GM23338 (cell line): ENCODE data around the gene SLC34A3. TPM values are rescaled to one million over a fixed set of nuclear protein-coding genes. Genes with fewer than 3 reads are reported as not detected.

Experiments used
- ATAC-seq: fragments of 200-7000 bp; cut with Tn5 transposase; 3 replicates; pipeline ENCODE4 v1.9.1; 2020
- DNase-seq: peaks from one replicate; pipeline ENCODE4 v3.0.0-alpha.2; 2015; ENCODE audit warnings: low spot score
- H2AFZ ChIP-seq: fragments of 200-600 bp; sonication (generic); 2 replicates; pipeline ENCODE4 v1.8.0; 2016; ENCODE audit warnings: antibody characterized with exemption, mild to moderate bottlenecking, moderate library complexity
- H3F3A ChIP-seq: fragments of 200-600 bp; sonication (generic); replicated peaks from 2 replicates; pipeline ENCODE4 v1.8.0; 2017; ENCODE audit warnings: antibody characterized with exemption, mixed run types, low read depth
- H3K27ac ChIP-seq: fragments of 200-600 bp; sonication (generic); 2 replicates; pipeline ENCODE4 v1.6.1; 2016; ENCODE audit warnings: low read depth
- H3K27me3 ChIP-seq: fragments of 200-600 bp; sonication (generic); 2 replicates; pipeline ENCODE4 v1.8.0; 2016; ENCODE audit warnings: mild to moderate bottlenecking, mixed run types, moderate library complexity; ENCODE audit not compliant: insufficient read depth
- H3K36me3 ChIP-seq: fragments of 200-600 bp; sonication (generic); 2 replicates; pipeline ENCODE4 v1.8.0; 2016; ENCODE audit warnings: mild to moderate bottlenecking; ENCODE audit not compliant: insufficient read depth
- H3K4me1 ChIP-seq: fragments of 200-600 bp; sonication (generic); 2 replicates; pipeline ENCODE4 v1.8.0; 2016; ENCODE audit warnings: mild to moderate bottlenecking, moderate library complexity; ENCODE audit not compliant: insufficient read depth
- H3K4me2 ChIP-seq: fragments of 200-600 bp; sonication (generic); 2 replicates; pipeline ENCODE4 v1.7.1; 2017; ENCODE audit warnings: mixed run types
- H3K4me3 ChIP-seq: fragments of 200-600 bp; sonication (generic); 2 replicates; pipeline ENCODE4 v1.6.1; 2016; ENCODE audit warnings: mixed run types
- H3K79me2 ChIP-seq: fragments of 200-600 bp; sonication (generic); replicated peaks from 2 replicates; pipeline ENCODE4 v1.8.0; 2017; ENCODE audit warnings: mild to moderate bottlenecking; ENCODE audit not compliant: insufficient read depth
- H3K9me2 ChIP-seq: fragments of 200-600 bp; sonication (generic); 2 replicates; pipeline ENCODE4 v1.8.0; 2017; ENCODE audit not compliant: insufficient read depth
- H4K20me1 ChIP-seq: fragments of 200-600 bp; sonication (generic); replicated peaks from 2 replicates; pipeline ENCODE4 v1.8.0; 2017; ENCODE audit warnings: mild to moderate bottlenecking; ENCODE audit not compliant: insufficient read depth
- H3K27ac Mint-ChIP-seq: 2 replicates; pipeline ENCODE4 v1.8.0; 2020; ENCODE audit warnings: inconsistent platforms, mild to moderate bottlenecking, moderate library complexity, mixed read lengths
- H3K27me3 Mint-ChIP-seq: 3 replicates; pipeline ENCODE4 v1.8.0; 2022; ENCODE audit warnings: low read depth, mild to moderate bottlenecking, moderate library complexity, mixed read lengths, inconsistent platforms; ENCODE audit not compliant: insufficient read depth, poor library complexity
- H3K36me3 Mint-ChIP-seq: 3 replicates; pipeline ENCODE4 v1.8.0; 2021; ENCODE audit warnings: low read depth, mild to moderate bottlenecking, inconsistent platforms, moderate library complexity, mixed read lengths
- H3K4me1 Mint-ChIP-seq: 3 replicates; pipeline ENCODE4 v1.8.0; 2020; ENCODE audit warnings: mild to moderate bottlenecking, inconsistent platforms, mixed read lengths
- H3K4me3 Mint-ChIP-seq: 3 replicates; pipeline ENCODE4 v1.8.0; 2021; ENCODE audit warnings: moderate library complexity, mild to moderate bottlenecking, inconsistent platforms, mixed read lengths
- H3K9me3 Mint-ChIP-seq: 3 replicates; pipeline ENCODE4 v1.8.0; 2020; ENCODE audit warnings: moderate library complexity, mild to moderate bottlenecking, inconsistent platforms, mixed read lengths
- CREB1 ChIP-seq: fragments of 250-450 bp; sonication (Bioruptor Pico); IDR thresholded peaks from 2 replicates; pipeline ENCODE4 v1.5.0; 2020; ENCODE audit warnings: low read depth, mild to moderate bottlenecking, moderate library complexity
- CTCF ChIP-seq, 2 experiments: fragments of 200-600 bp in 1 of 2; sonication (generic) in 1 of 2; conservative IDR thresholded peaks; 2 replicates each; pipeline versions ENCODE4 v1.5.1 to v1.6.1; 2016 to 2017; ENCODE audit warnings: antibody characterized with exemption in 2 of 2, low read depth in 2 of 2, mild to moderate bottlenecking in 2 of 2, moderate library complexity in 1 of 2
- EZH2 ChIP-seq: fragments of 200-600 bp; sonication (generic); IDR thresholded peaks from one replicate; pipeline ENCODE4 v1.8.0; 2017; ENCODE audit warnings: antibody characterized with exemption, mild to moderate bottlenecking, low read depth; ENCODE audit not compliant: unreplicated experiment
- EZH2phosphoT487 ChIP-seq: fragments of 200-600 bp; sonication (generic); IDR thresholded peaks from one replicate; pipeline ENCODE4 v1.8.1; 2018; ENCODE audit warnings: antibody characterized with exemption; ENCODE audit not compliant: unreplicated experiment
- JUNB ChIP-seq: IDR thresholded peaks from one replicate; pipeline ENCODE4 v1.6.1; 2016; ENCODE audit warnings: antibody characterized with exemption; ENCODE audit not compliant: unreplicated experiment
- NANOG ChIP-seq: IDR thresholded peaks from 2 replicates; pipeline ENCODE4 v1.6.1; 2016; ENCODE audit warnings: antibody characterized with exemption, borderline replicate concordance
- POLR2AphosphoS5 ChIP-seq: IDR thresholded peaks from 2 replicates; pipeline ENCODE4 v1.6.1; 2016; ENCODE audit warnings: antibody characterized with exemption, low read depth
- STAT1 ChIP-seq: IDR thresholded peaks from one replicate; pipeline ENCODE4 v1.6.1; 2016; ENCODE audit warnings: antibody characterized with exemption; ENCODE audit not compliant: unreplicated experiment
- ZNF114 ChIP-seq: fragments of 250-450 bp; sonication (Bioruptor Pico); IDR thresholded peaks from 2 replicates; pipeline ENCODE4 v1.5.0; 2020; ENCODE audit warnings: mild to moderate bottlenecking, moderate library complexity
- ZNF331 ChIP-seq: fragments of 250-450 bp; sonication (Bioruptor Pico); IDR thresholded peaks from 2 replicates; pipeline ENCODE4 v1.5.0; 2020; ENCODE audit warnings: low read depth, mild to moderate bottlenecking, moderate library complexity
- polyA plus RNA-seq: library from polyadenylated mRNA; unstranded; fragments of >200 nt; fragmentation: Nextera tagmentation; extraction: Ambion mirVana; gene quantifications from 2 replicates; pipeline ENCODE4 v1.2.1, GENCODE V29; 2016
- total RNA-seq: library from RNA; depleted of rRNA; stranded (reverse); fragments of >200 nt; shearing (Covaris generic); gene quantifications from 2 replicates; pipeline ENCODE4 v1.2.3, GENCODE V29; 2014
- TF ChIP-seq, protein P1 (sequence below): IDR thresholded peaks from 2 replicates; pipeline ENCODE4 v1.6.1; 2016; ENCODE audit warnings: antibody characterized with exemption
- TF ChIP-seq, protein P2 (sequence below): IDR thresholded peaks from one replicate; pipeline ENCODE4 v1.6.1; 2018; ENCODE audit warnings: antibody characterized with exemption; ENCODE audit not compliant: unreplicated experiment
- TF ChIP-seq, protein P3 (sequence below): fragments of 250-450 bp; sonication (Bioruptor Pico); IDR thresholded peaks from 2 replicates; pipeline ENCODE4 v1.5.0; 2020; ENCODE audit warnings: mild to moderate bottlenecking, moderate library complexity

The SLC34A3 gene
- total and polyA plus RNA-seq, 2 experiments from 2014 or later, result not detected

DNA sequence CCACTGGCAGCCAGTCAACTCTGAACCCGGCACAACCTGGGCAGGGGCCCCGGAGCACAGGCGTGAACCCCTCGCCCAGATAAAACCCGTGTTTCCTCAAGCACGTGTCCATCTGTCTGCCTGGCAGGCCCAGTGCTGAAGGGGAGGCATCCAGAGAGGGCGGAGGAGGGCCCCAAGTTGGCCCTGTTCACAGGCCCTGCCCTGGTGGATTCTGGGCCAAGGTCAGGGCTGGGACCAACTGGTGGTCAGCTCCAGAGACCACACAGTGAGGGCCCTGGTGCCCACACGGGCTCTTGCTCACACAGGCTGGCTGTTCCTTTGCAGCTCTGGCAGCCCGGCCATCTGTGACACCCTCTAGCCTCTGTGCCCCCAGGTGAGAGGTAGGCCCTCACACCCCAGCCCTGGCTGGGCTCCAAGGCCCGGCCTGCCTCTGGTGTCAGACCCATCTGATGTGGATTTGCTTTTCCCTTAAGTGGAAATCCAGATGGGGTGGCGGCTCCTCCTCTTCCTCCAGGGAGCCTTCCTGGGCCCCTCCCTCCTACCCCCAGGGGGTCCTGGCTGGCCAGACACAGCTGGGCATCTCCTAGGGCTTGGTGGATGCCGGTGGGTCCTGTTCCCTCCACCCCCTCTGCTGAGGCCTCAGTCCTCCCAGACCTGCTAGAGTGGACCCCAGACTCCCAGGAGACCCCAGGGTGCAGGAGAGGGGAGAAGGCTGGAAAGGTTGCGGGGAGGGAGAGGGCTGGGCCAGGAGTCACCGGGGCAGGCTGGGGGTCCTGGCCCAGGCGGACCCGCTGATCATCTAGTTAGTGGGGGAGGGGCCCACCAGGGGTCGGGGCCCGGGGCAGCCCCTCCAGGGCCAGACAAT is 19.9 kb downstream of the SLC34A3 start:
- Histone ChIP-seq H3K9me2 (no peaks in the 10 kb centered on the region), H3K79me2 (peaks cover 1% of the 10 kb centered on the region), H3K4me3 (no peak overlapping the region), H3K4me1 (peaks cover 8% of the 10 kb centered on the region; the same call in 1 of the 2 replicates), H3K27ac (no peak overlapping the region), H3F3A (peaks cover 5% of the 10 kb centered on the region), H3K36me3 (no peaks in the 10 kb centered on the region), H4K20me1 (no peaks in the 10 kb centered on the region), H3K4me2 (no peak overlapping the region), H3K27me3 (peaks cover 4% of the 10 kb centered on the region; the same call in 1 of the 2 replicates), H2AFZ (no peak overlapping the region)
- no peak for DNase-seq
- Mint-ChIP-seq H3K36me3 (no peaks in the 10 kb centered on the region), H3K27me3 (peaks cover 17% of the 10 kb centered on the region), H3K9me3 (no peaks in the 10 kb centered on the region), H3K4me3 (no peak overlapping the region), H3K4me1 (peaks cover 12% of the 10 kb centered on the region), H3K27ac (no peak overlapping the region)
- no peak for ATAC-seq
- TF ChIP-seq CREB1 (CRISPR knock-in tag) (no peak), NANOG (no peak), EZH2 (no peak), STAT1 (no peak), ZNF331 (no peak), CTCF (conservative IDR thresholded peaks at IDR 0.05; ENCODE audit: low read depth in 2 of 2) (no peak), POLR2AphosphoS5 (no peak), JUNB (no peak), ZNF114 (no peak), EZH2phosphoT487 (no peak)
- TF ChIP-seq, protein P1, sequence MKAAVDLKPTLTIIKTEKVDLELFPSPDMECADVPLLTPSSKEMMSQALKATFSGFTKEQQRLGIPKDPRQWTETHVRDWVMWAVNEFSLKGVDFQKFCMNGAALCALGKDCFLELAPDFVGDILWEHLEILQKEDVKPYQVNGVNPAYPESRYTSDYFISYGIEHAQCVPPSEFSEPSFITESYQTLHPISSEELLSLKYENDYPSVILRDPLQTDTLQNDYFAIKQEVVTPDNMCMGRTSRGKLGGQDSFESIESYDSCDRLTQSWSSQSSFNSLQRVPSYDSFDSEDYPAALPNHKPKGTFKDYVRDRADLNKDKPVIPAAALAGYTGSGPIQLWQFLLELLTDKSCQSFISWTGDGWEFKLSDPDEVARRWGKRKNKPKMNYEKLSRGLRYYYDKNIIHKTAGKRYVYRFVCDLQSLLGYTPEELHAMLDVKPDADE, result no peak
- TF ChIP-seq, protein P2, sequence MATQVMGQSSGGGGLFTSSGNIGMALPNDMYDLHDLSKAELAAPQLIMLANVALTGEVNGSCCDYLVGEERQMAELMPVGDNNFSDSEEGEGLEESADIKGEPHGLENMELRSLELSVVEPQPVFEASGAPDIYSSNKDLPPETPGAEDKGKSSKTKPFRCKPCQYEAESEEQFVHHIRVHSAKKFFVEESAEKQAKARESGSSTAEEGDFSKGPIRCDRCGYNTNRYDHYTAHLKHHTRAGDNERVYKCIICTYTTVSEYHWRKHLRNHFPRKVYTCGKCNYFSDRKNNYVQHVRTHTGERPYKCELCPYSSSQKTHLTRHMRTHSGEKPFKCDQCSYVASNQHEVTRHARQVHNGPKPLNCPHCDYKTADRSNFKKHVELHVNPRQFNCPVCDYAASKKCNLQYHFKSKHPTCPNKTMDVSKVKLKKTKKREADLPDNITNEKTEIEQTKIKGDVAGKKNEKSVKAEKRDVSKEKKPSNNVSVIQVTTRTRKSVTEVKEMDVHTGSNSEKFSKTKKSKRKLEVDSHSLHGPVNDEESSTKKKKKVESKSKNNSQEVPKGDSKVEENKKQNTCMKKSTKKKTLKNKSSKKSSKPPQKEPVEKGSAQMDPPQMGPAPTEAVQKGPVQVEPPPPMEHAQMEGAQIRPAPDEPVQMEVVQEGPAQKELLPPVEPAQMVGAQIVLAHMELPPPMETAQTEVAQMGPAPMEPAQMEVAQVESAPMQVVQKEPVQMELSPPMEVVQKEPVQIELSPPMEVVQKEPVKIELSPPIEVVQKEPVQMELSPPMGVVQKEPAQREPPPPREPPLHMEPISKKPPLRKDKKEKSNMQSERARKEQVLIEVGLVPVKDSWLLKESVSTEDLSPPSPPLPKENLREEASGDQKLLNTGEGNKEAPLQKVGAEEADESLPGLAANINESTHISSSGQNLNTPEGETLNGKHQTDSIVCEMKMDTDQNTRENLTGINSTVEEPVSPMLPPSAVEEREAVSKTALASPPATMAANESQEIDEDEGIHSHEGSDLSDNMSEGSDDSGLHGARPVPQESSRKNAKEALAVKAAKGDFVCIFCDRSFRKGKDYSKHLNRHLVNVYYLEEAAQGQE, result no peak
- TF ChIP-seq, protein P3, sequence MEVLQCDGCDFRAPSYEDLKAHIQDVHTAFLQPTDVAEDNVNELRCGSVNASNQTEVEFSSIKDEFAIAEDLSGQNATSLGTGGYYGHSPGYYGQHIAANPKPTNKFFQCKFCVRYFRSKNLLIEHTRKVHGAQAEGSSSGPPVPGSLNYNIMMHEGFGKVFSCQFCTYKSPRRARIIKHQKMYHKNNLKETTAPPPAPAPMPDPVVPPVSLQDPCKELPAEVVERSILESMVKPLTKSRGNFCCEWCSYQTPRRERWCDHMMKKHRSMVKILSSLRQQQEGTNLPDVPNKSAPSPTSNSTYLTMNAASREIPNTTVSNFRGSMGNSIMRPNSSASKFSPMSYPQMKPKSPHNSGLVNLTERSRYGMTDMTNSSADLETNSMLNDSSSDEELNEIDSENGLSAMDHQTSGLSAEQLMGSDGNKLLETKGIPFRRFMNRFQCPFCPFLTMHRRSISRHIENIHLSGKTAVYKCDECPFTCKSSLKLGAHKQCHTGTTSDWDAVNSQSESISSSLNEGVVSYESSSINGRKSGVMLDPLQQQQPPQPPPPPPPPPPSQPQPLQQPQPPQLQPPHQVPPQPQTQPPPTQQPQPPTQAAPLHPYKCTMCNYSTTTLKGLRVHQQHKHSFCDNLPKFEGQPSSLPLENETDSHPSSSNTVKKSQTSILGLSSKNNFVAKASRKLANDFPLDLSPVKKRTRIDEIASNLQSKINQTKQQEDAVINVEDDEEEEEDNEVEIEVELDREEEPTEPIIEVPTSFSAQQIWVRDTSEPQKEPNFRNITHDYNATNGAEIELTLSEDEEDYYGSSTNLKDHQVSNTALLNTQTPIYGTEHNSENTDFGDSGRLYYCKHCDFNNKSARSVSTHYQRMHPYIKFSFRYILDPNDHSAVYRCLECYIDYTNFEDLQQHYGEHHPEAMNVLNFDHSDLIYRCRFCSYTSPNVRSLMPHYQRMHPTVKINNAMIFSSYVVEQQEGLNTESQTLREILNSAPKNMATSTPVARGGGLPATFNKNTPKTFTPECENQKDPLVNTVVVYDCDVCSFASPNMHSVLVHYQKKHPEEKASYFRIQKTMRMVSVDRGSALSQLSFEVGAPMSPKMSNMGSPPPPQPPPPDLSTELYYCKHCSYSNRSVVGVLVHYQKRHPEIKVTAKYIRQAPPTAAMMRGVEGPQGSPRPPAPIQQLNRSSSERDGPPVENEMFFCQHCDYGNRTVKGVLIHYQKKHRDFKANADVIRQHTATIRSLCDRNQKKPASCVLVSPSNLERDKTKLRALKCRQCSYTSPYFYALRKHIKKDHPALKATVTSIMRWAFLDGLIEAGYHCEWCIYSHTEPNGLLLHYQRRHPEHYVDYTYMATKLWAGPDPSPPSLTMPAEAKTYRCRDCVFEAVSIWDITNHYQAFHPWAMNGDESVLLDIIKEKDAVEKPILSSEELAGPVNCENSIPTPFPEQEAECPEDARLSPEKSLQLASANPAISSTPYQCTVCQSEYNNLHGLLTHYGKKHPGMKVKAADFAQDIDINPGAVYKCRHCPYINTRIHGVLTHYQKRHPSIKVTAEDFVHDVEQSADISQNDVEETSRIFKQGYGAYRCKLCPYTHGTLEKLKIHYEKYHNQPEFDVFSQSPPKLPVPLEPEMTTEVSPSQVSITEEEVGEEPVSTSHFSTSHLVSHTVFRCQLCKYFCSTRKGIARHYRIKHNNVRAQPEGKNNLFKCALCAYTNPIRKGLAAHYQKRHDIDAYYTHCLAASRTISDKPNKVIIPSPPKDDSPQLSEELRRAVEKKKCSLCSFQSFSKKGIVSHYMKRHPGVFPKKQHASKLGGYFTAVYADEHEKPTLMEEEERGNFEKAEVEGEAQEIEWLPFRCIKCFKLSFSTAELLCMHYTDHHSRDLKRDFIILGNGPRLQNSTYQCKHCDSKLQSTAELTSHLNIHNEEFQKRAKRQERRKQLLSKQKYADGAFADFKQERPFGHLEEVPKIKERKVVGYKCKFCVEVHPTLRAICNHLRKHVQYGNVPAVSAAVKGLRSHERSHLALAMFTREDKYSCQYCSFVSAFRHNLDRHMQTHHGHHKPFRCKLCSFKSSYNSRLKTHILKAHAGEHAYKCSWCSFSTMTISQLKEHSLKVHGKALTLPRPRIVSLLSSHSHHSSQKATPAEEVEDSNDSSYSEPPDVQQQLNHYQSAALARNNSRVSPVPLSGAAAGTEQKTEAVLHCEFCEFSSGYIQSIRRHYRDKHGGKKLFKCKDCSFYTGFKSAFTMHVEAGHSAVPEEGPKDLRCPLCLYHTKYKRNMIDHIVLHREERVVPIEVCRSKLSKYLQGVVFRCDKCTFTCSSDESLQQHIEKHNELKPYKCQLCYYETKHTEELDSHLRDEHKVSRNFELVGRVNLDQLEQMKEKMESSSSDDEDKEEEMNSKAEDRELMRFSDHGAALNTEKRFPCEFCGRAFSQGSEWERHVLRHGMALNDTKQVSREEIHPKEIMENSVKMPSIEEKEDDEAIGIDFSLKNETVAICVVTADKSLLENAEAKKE (CRISPR knock-in tag), result no peak
